HUES6 (cell line): ENCODE measurements around the gene MRM2.

Experiments used
- H3K27ac ChIP-seq: 2 replicates; pipeline ENCODE4 v1.7.0; 2013; ENCODE audit warnings: low read depth, mild to moderate bottlenecking, low read length, inconsistent platforms
- H3K27me3 ChIP-seq: 2 replicates; pipeline ENCODE4 v1.6.1; 2013; ENCODE audit warnings: low read length; ENCODE audit not compliant: control insufficient read depth, insufficient read depth
- H3K36me3 ChIP-seq: 2 replicates; pipeline ENCODE4 v1.6.1; 2013; ENCODE audit warnings: low read length; ENCODE audit not compliant: control insufficient read depth, insufficient read depth
- H3K4me1 ChIP-seq: 2 replicates; pipeline ENCODE4 v1.6.1; 2013; ENCODE audit warnings: low read length; ENCODE audit not compliant: control insufficient read depth, insufficient read depth
- H3K4me3 ChIP-seq: 2 replicates; pipeline ENCODE4 v1.5.1; 2013; ENCODE audit warnings: low read depth, low read length
- H3K9ac ChIP-seq: one replicate; pipeline ENCODE4 v1.6.1; 2013; ENCODE audit warnings: mild to moderate bottlenecking, low read length
- H3K9me3 ChIP-seq: 2 replicates; pipeline ENCODE4 v1.6.1; 2013; ENCODE audit warnings: low read depth, low read length; ENCODE audit not compliant: control insufficient read depth, insufficient read depth

MRM2 gene

GRCh38 chr7:2211926-2212325 is 30.1 kb downstream of the MRM2 start:
- Histone ChIP-seq H3K4me1 (no peaks in the 10 kb centered on the region), H3K27me3 (no peaks in the 10 kb centered on the region), H3K36me3 (peaks cover 87% of the 10 kb centered on the region), H3K9me3 (no peaks in the 10 kb centered on the region), H3K9ac (no peak overlapping the region), H3K4me3 (no peak overlapping the region), H3K27ac (no peak overlapping the region)

GRCh38 chr7:2211259-2211880 is 30.6 kb downstream of the MRM2 start:
- H3K36me3 ChIP-seq = peaks cover 83% of the 10 kb centered on the region
- no peak overlapping the region for H3K4me3 ChIP-seq
- no peaks in the 10 kb centered on the region for H3K4me1 ChIP-seq
- H3K27me3 ChIP-seq = no peaks in the 10 kb centered on the region
- no peak overlapping the region for H3K9ac ChIP-seq
- H3K27ac ChIP-seq = no peak overlapping the region
- no peaks in the 10 kb centered on the region for H3K9me3 ChIP-seq

DNA sequence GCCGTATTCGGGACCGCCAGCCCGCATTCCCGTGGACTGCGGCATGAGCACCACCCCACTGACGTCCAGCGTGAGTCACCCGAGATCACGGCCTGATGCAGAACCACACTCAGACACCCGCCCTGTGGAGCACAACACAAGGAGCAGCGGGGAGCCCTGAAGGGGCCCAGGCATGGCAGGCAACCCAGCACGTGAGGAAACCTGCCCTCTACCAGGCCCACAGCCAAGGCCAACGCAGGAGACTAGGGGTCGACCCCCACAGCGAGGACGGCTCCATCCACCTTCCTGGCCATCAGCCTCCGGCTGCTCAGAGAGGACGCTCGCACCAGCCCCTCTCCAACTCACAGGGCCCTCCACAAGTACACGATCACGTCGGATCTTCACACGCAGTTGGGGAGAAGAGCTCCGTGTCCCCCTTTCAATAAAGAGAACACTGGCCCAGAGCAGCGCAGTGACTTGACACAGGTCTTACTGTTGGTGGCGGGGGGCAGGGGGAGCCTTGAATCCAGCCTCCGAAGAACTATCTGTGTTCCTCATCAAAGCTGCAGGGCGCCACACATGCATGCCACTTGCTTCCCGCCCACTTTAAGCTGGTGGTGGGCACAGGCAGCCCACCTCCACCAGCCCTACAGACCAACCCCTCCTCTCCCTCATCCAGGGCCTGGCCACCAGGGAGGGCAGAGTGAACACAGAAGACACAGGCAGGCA is 31.3 kb downstream of the MRM2 start:
- H3K27me3 ChIP-seq = no peaks in the 10 kb centered on the region
- H3K4me1 ChIP-seq = no peaks in the 10 kb centered on the region
- H3K9me3 ChIP-seq = no peaks in the 10 kb centered on the region
- H3K27ac ChIP-seq = no peak overlapping the region
- no peak overlapping the region for H3K9ac ChIP-seq
- peaks cover 80% of the 10 kb centered on the region for H3K36me3 ChIP-seq
- no peak overlapping the region for H3K4me3 ChIP-seq

GRCh38 chr7:2209961-2210323 is 32.1 kb downstream of the MRM2 start:
- peaks cover 74% of the 10 kb centered on the region for H3K36me3 ChIP-seq
- H3K9ac ChIP-seq = no peak overlapping the region
- no peak overlapping the region for H3K27ac ChIP-seq

DNA sequence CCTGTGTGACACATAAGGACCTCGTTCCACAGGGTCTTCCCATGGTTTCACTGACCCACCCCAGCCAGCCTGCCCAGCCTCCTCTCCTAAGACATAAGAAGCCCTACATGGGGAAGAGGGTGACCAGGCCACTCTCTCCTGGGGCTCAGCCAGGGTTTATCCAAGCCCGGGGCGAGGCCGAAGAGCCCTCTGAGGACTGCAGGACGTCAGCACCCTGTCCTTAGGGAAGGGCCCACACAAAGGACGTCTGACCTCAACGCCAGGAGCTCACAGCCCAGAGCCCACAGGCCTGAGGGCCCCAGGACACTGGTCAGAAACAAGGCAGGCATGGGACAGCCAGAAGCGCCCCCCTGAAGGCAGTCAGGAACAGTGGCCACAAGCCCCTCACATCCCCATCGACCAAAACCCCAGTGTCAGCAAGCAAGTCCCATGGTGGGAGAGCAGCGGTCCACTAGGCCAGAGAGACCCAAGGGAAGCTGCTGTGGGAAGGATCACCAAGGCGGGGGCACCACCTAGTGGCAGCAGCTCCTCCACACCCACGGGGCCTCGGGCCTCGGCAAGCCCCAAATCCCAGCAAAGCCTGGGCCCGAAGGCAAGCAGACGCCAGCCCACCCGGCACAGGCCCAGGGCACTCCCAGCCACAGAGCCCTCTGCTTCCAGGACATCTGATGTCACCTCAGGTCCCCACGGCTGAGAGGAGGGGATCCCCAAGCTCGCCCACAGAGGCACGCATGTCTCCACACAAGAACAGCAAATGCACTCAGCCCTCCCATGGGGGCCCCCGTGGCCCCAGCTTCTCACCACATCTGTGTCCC is 32.7 kb downstream of the MRM2 start:
- no peak overlapping the region for H3K27ac ChIP-seq
- no peaks in the 10 kb centered on the region for H3K27me3 ChIP-seq
- H3K4me3 ChIP-seq = no peak overlapping the region
- H3K9me3 ChIP-seq = no peaks in the 10 kb centered on the region
- H3K36me3 ChIP-seq = peaks cover 70% of the 10 kb centered on the region
- H3K4me1 ChIP-seq = no peaks in the 10 kb centered on the region
- H3K9ac ChIP-seq = no peak overlapping the region

More at GRCh38 chr7:2209961-2210323, 32.1 kb downstream of the MRM2 start:
- Histone ChIP-seq H3K4me1 (no peaks in the 10 kb centered on the region), H3K4me3 (no peak overlapping the region), H3K9me3 (no peaks in the 10 kb centered on the region), H3K27me3 (no peaks in the 10 kb centered on the region)

- Histone ChIP-seq H3K4me3 (no peak overlapping the region), H3K36me3 (peaks cover 69% of the 10 kb centered on the region), H3K9me3 (no peaks in the 10 kb centered on the region), H3K9ac (no peak overlapping the region), H3K27ac (no peak overlapping the region), H3K4me1 (no peaks in the 10 kb centered on the region), H3K27me3 (no peaks in the 10 kb centered on the region)
Measured at GRCh38 chr7:2208712-2209111, 33.3 kb downstream of the MRM2 start.

DNA sequence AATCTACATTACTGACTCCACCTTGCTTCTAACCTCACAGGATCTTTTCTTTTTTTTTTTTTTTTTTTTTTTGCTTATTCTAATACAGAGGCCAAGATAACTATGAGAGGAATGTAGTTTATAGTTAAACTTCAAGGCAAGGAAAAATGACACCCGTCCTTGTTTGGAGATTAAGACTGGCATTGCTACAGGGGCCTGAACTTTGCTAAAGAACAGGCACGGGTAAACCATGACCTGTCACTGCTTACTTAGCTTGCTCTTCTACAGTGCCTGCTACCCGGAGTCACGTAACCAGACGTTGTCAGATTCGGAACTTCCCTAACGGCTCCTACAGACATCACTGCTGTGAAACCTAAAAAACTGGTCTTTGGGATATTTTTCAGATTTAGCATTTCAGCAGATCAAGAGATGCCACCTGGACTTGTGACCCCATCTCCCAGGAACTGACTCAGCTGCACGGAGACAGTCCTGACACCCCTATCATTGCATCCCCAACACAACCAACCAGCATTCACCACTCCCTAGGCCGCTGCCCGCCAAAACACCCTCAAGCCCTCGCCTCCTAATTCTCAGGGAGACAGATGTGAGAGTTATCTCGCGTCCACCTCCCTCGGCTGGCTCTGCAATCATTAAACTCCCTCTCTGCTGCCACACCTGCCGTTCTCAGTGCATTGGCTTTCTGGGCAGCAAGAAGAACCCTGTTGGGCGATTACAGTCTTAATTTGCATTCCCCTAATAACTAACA is 36.8 kb downstream of the MRM2 start:
- Histone ChIP-seq H3K27ac (no peak overlapping the region), H3K27me3 (no peaks in the 10 kb centered on the region), H3K36me3 (peaks cover 52% of the 10 kb centered on the region), H3K4me1 (no peaks in the 10 kb centered on the region), H3K4me3 (no peak overlapping the region), H3K9ac (no peak overlapping the region), H3K9me3 (no peaks in the 10 kb centered on the region)

- Histone ChIP-seq H3K4me3 (no peak overlapping the region), H3K4me1 (no peaks in the 10 kb centered on the region), H3K27me3 (no peaks in the 10 kb centered on the region), H3K9me3 (no peaks in the 10 kb centered on the region), H3K27ac (no peak overlapping the region), H3K9ac (no peak overlapping the region), H3K36me3 (peaks cover 54% of the 10 kb centered on the region)
Measured at GRCh38 chr7:2204446-2204845, 37.6 kb downstream of the MRM2 start.

DNA sequence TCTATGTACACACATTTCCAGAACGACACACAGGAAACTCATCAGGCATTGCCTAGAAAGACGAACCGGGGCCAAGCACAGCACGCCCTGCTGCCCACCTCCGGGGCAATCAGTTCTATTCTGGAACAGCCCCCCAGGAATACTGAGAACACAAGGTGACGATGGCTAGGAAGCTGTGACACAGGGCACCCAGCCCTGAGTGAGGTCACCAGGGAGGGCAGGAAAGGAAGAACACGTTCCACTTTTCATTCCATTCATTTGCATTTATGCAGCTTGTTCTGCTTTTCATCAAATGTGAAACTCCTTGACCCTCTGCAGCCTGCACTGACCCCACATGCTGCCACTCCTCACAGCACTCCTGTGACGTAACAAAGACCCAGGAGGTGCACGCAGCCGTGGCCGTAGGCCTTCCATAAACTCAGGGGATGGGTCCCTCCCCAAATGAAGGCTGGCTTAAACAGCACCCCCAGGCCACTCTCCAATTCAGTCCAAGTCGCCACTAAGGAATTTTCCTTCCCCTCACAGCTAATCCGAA is 38.2 kb downstream of the MRM2 start:
- Histone ChIP-seq H3K27me3 (no peaks in the 10 kb centered on the region), H3K9ac (no peak overlapping the region), H3K4me1 (no peaks in the 10 kb centered on the region), H3K36me3 (peaks cover 59% of the 10 kb centered on the region), H3K9me3 (no peaks in the 10 kb centered on the region), H3K4me3 (no peak overlapping the region), H3K27ac (no peak overlapping the region)

DNA sequence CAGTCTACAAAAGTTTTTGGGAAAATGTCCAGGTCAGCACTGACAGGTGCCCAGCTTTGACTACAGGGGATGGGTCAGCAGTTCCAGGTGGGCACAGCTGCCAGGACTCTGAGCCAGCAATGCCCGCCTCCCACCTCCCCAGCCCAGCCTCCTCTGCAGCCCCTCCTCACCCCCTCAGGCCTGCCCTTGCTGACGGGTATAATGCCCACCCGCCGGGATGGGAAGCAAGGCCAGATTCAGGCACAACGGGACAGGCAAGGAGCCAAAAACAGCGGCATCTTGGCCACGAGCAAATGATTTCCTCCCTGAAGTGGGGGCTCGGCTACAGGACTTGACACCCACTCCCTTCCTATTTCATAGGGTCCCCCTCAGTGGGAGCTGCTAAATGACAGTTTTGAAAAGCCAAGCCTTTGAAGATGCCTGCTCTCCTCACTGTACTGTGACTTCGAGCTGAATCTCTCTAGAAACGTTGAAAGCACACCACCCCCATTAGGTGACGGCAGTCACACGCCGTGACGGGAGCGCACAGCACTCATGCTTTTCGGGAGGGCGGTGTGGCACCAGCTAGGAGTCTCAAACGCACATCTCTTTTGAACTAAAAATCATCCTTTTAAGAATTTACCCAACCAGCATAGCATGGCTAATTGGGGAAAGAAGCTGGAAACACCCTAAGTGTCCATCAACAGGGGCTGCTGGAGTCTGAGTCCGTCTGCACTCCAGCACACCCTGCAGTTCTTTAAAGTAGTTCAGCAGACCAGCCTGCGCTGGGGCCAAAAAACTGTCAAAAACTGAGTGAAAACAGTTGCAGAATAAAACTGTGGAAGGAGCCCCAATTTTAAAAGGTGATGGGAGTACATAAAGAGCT is 38.9 kb downstream of the MRM2 start:
- Histone ChIP-seq H3K4me1 (no peaks in the 10 kb centered on the region), H3K9me3 (no peaks in the 10 kb centered on the region), H3K27me3 (no peaks in the 10 kb centered on the region), H3K4me3 (no peak overlapping the region), H3K27ac (no peak overlapping the region), H3K36me3 (peaks cover 57% of the 10 kb centered on the region), H3K9ac (no peak overlapping the region)
